ENCODE measurements around the gene ASPDH. TPM values are rescaled to one million over a fixed set of nuclear protein-coding genes. Genes with fewer than 3 reads are reported as not detected.

ASPDH gene
- total RNA-seq, 2 donors from 2014 or later: not detected

DNA sequence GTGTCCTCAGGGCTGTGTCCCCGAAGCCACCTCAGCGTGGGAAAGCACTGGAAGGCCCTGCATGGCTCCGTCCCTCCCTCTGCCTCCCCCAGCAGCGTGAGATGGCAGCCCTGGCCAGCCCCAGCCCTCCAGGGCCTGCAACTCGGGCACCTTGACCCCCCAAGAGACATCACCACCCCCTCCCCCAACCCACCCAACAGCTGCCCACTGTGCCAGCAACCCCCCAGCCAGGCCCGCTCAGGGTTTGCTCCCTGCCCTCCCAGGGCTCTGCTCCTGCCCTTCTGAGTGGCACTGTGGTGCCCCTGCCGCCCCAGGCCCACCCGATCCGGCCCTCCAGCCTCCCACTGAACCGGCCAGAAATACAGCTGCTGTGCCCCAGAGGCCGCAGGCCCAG is 1.5 kb upstream of the ASPDH start:
- peaks cover 1% of the 10 kb centered on the region for H3K4me1 Mint-ChIP-seq
- 78 to 92% methylated on average over 2 to 11 of the region's 11 CpGs for WGBS, 2 experiments (ENCODE audit: insufficient coverage in 1 of 2, insufficient read length in 1 of 2)
- H3K9me3 Mint-ChIP-seq: peaks cover 5% of the 10 kb centered on the region

DNA sequence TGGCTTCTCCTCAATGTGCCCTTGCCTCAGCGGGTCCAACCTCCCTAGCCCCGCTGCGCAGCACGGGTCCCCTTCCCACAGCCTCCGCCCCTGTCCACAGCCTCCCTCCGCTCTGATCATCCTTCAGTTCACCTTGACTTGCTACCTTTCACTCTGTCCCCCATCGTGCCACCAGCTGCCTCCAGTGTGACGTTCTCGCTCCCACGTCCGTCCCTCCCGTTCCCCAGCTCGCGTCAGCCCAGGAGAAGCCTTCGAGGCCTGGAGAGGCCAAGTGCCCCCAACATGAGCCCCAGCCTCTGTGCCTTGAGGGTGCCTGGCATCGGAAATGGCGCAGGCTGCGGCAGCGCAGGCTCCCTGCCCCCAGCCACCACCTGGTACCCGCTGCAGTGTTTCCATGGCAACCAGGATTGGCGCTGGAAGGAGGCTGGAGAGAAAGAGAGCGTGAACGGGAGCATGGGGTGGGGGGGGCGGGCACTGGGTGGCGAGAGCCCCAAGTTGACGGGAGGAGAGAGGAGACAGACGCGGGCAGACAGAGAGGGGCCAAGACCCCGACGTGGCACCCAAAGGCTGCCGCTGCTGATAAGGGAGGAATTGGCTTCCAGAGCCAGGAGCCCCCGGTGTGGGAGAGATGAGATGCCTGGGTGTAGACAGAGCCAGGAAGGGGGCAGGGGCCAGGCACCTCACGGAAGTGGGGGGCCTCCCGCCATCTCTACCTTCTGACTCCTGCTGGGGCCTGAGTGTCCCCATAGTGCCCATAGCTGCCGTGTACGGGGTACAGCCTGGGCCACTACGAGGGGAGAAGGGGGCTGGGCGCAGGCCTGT is 844 bp upstream of the ASPDH start:
- peak overlapping the region; percentile 63 for H3K27ac ChIP-seq (ENCODE audit: low read depth, low read length)
- peak; percentile 46 for DNase-seq
- TF ChIP-seq, protein P1, sequence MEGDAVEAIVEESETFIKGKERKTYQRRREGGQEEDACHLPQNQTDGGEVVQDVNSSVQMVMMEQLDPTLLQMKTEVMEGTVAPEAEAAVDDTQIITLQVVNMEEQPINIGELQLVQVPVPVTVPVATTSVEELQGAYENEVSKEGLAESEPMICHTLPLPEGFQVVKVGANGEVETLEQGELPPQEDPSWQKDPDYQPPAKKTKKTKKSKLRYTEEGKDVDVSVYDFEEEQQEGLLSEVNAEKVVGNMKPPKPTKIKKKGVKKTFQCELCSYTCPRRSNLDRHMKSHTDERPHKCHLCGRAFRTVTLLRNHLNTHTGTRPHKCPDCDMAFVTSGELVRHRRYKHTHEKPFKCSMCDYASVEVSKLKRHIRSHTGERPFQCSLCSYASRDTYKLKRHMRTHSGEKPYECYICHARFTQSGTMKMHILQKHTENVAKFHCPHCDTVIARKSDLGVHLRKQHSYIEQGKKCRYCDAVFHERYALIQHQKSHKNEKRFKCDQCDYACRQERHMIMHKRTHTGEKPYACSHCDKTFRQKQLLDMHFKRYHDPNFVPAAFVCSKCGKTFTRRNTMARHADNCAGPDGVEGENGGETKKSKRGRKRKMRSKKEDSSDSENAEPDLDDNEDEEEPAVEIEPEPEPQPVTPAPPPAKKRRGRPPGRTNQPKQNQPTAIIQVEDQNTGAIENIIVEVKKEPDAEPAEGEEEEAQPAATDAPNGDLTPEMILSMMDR (conservative IDR thresholded peaks at IDR 0.05): no peak
- H3K27me3 ChIP-seq (ENCODE audit: control insufficient read depth, insufficient read depth, low read length, poor library complexity, severe bottlenecking): no peaks in the 10 kb centered on the region
- H3K9me3 Mint-ChIP-seq: peaks cover 5% of the 10 kb centered on the region
- H3K36me3 ChIP-seq (ENCODE audit: control insufficient read depth, insufficient read depth, low read length): no peaks in the 10 kb centered on the region
- no peaks in the 10 kb centered on the region for H3K4me1 ChIP-seq (ENCODE audit: control insufficient read depth, insufficient read depth, low read length)
- no peaks in the 10 kb centered on the region for H3K9me3 ChIP-seq (ENCODE audit: control insufficient read depth, low read length)
- peaks cover 43% of the 10 kb centered on the region for H3K27me3 Mint-ChIP-seq (ENCODE audit: insufficient read depth)
- no peak overlapping the region for H3K4me3 Mint-ChIP-seq
- H3K4me3 ChIP-seq (ENCODE audit: low read length): no peak overlapping the region
- 87 to 97% methylated on average over 6 to 38 of the region's 38 CpGs for WGBS, 2 experiments (ENCODE audit: insufficient coverage in 1 of 2, insufficient read length in 1 of 2)
- peaks cover 1% of the 10 kb centered on the region for H3K4me1 Mint-ChIP-seq
- no peak overlapping the region for H3K9ac ChIP-seq (ENCODE audit: extremely low read depth, low read length, poor library complexity, severe bottlenecking)
- no peaks in the 10 kb centered on the region for H3K36me3 Mint-ChIP-seq (ENCODE audit: low read depth)
- no peak overlapping the region for H3K27ac Mint-ChIP-seq

More for the DNA sequence above, 1.5 kb upstream of the ASPDH start:
- TF ChIP-seq, protein P1 (conservative IDR thresholded peaks at IDR 0.05): no peak
- Histone ChIP-seq H3K9ac (ENCODE audit: extremely low read depth, low read length, poor library complexity, severe bottlenecking) (no peak overlapping the region), H3K36me3 (ENCODE audit: control insufficient read depth, insufficient read depth, low read length) (no peaks in the 10 kb centered on the region), H3K27ac (ENCODE audit: low read depth, low read length) (no peak overlapping the region), H3K27me3 (ENCODE audit: control insufficient read depth, insufficient read depth, low read length, poor library complexity, severe bottlenecking) (no peaks in the 10 kb centered on the region), H3K9me3 (ENCODE audit: control insufficient read depth, low read length) (no peaks in the 10 kb centered on the region), H3K4me1 (ENCODE audit: control insufficient read depth, insufficient read depth, low read length) (no peaks in the 10 kb centered on the region), H3K4me3 (ENCODE audit: low read length) (no peak overlapping the region)
- no peaks in the 10 kb centered on the region for H3K36me3 Mint-ChIP-seq (ENCODE audit: low read depth)
- peaks cover 43% of the 10 kb centered on the region for H3K27me3 Mint-ChIP-seq (ENCODE audit: insufficient read depth)
- H3K27ac Mint-ChIP-seq: no peak overlapping the region
- DNase-seq: peak; percentile 35
- no peak overlapping the region for H3K4me3 Mint-ChIP-seq

DNA sequence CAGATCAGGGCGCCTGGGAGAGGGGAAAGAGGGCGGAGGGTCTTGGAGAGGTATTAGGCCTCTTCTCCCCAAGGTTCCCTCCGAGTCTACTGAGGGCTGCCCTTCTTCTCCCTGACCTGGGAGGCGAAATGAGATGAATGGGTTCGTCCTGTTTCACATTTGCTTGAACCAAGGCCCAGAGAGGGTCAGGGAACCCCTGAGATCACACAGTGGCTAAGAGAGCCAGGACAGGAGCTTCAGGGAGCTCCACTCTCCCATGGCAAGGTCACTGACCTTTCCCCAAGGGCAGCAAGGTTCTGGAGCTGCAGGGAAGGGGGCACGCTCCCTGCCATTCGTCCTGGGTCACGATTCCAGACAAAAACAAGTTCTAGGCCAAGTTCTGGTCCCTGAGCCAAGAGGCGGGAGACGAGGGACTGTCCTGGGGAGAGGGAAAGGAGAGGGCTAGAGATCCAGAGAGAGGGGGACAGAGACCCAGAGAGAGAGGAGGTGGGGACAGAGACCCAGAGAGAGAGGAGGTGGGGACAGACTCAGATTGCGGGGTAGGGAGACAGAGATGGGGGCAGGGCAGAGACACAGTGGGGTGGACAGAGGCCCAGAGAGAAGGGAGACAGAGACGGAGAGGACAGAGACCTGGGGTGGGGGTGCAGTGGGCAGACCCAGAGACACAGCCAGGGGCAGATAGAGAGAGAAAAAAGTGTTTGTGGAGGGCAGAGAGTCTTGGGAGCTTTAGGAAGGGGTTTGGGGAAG is 541 bp downstream of the ASPDH start:
- peak; percentile 41 for DNase-seq
- Histone ChIP-seq H3K4me3 (ENCODE audit: low read length) (no peak overlapping the region), H3K27me3 (ENCODE audit: control insufficient read depth, insufficient read depth, low read length, poor library complexity, severe bottlenecking) (no peaks in the 10 kb centered on the region), H3K4me1 (ENCODE audit: control insufficient read depth, insufficient read depth, low read length) (no peaks in the 10 kb centered on the region), H3K27ac (ENCODE audit: low read depth, low read length) (no peak overlapping the region), H3K9ac (ENCODE audit: extremely low read depth, low read length, poor library complexity, severe bottlenecking) (no peak overlapping the region), H3K36me3 (ENCODE audit: control insufficient read depth, insufficient read depth, low read length) (no peaks in the 10 kb centered on the region), H3K9me3 (ENCODE audit: control insufficient read depth, low read length) (no peaks in the 10 kb centered on the region)
- Mint-ChIP-seq H3K27me3 (ENCODE audit: insufficient read depth) (peaks cover 41% of the 10 kb centered on the region), H3K36me3 (ENCODE audit: low read depth) (no peaks in the 10 kb centered on the region), H3K4me1 (peaks cover 1% of the 10 kb centered on the region), H3K27ac (no peak overlapping the region), H3K9me3 (no peaks in the 10 kb centered on the region), H3K4me3 (no peak overlapping the region)
- TF ChIP-seq, protein P1 (conservative IDR thresholded peaks at IDR 0.05): no peak
- WGBS, 2 experiments (ENCODE audit: insufficient coverage in 1 of 2, insufficient read length in 1 of 2): 81 to 86% methylated on average over 8 to 12 of the region's 12 CpGs
